GM10266 (cell line): ENCODE measurements around the gene SMPD2.

Experiments
- DNase-seq: peaks from one replicate; pipeline ENCODE4 v3.0.0; 2012; ENCODE audit errors: extremely low spot score
- CTCF ChIP-seq: IDR thresholded peaks from 2 replicates; pipeline ENCODE4 v1.5.1; 2012; ENCODE audit warnings: mild to moderate bottlenecking, low read depth; ENCODE audit not compliant: control insufficient read depth, insufficient read depth; ENCODE audit errors: missing control alignments

The SMPD2 gene

GRCh38 chr6:109406196-109406595 is 34.3 kb upstream of the SMPD2 start:
- no peak for TF ChIP-seq CTCF
- no peak for DNase-seq

GRCh38 chr6:109411034-109411433 is 29.5 kb upstream of the SMPD2 start:
- no peak for DNase-seq
- TF ChIP-seq CTCF, result no peak

GRCh38 chr6:109417646-109418045 is 22.9 kb upstream of the SMPD2 start:
- no peak for DNase-seq
- TF ChIP-seq CTCF, result no peak

GRCh38 chr6:109420751-109421150 is 19.8 kb upstream of the SMPD2 start:
- DNase-seq, result no peak
- TF ChIP-seq CTCF, result no peak

- TF ChIP-seq CTCF, result no peak
- DNase-seq, result no peak
Measured at GRCh38 chr6:109421184-109421583, 19.3 kb upstream of the SMPD2 start.

GRCh38 chr6:109424946-109425345 is 15.6 kb upstream of the SMPD2 start:
- no peak for DNase-seq
- no peak for TF ChIP-seq CTCF

GRCh38 chr6:109428889-109429477 is 11.5 kb upstream of the SMPD2 start:
- DNase-seq, result no peak
- TF ChIP-seq CTCF, result no peak
